GM18861 (cell line): ENCODE data around the gene POU6F2.
"Not testable (repeated sequence)": the region's sequence is repeated elsewhere in the genome, so short reads cannot be mapped to it uniquely, and the experiment has no call there.

Experiments used
- ATAC-seq: cut with Tn5 transposase; IDR thresholded peaks from one replicate; pipeline ENCODE4 v1.9.1; 2021; ENCODE audit not compliant: unreplicated experiment

POU6F2 gene

GRCh38 chr7:39342763-39343162 is 365.1 kb downstream of the POU6F2 start:
- ATAC-seq = no peak

DNA sequence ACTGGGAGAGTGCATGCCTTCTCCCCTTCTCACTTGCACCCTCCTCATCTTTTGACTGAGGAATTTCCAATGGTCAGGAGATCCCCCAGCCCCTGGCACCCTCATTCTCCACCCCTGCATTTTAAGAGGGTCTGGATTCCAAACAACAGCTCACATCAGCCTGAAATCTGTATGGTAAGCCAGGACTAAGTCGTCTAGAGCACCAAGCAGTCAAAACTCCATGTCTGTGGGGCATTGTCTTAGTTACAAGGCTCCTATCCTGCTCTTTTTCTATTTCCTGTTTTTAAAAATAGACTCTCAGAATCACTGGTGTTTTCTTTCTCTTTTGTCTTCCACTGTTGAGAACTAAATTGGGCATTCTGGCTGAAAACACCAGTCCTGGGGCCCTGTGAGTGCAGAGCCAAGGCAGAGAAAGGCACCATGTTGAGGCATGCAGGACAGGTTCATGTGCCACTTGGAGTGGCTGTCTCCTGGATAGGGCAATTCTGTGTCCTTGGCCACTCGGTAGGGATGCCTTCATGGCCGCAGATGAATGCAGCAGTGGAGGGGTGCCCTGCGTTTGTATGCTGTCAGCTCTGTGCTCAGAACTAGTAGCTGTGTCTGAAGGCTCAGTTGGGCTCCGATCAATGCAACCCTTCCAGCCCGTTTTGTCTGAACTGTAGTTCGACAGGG is 371.9 kb downstream of the POU6F2 start:
- no peak for ATAC-seq

DNA sequence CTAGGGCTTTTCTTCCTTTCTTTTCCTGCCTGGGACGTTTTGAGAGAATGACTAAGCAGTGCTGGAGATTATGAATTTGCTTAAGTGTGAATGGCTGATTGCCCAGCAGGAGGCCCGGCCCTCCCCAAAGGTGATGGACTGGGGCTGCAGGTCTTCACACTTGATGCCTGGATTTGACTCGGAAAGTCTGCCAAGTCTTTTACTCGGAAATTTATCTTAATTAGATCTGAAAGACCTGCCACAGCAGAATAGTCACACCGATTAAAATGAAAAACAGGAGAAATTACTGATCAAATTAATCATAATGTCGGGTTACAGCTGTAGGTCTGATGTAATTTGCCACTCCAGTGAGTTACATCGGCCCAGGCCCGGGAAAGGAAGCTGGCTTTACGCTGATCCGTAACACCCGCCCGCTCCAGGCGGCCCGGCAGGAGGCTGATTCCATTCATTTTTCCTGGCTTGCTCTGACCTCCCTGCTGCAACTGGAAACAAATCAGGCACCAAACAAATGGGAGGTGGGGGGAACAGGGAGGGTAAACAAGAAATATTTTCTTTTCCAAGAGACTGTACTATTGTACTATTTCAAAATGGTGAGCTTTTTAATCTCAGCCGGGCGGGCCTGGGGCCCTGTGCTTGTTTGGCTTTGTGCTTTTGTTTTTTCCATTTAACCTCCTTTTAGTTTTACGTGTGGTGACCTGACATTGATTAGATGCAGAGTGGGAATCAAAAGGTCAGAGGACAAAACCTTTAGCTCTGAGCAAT is 376.1 kb downstream of the POU6F2 start:
- ATAC-seq = no peak

DNA sequence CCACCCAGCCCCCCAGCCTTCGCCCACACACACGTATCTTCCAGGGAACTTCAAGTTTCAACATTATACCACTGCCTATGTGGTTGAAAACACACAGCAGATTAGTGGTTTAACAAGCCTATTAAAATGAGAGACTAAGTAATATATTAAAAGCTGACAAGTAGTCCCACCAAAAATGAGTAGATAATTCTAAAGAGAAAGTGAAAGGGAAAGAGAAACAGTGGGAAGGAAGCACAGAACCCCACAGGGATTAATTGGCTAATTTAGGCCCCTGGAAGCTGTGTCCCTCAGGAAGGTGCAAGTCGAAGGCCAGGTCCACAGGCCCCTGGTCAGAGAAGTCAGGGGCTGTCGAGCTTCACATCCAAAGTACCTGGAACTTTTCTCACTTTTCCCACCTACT is 378.0 kb downstream of the POU6F2 start:
- ATAC-seq = no peak

GRCh38 chr7:39356172-39356925 is 378.6 kb downstream of the POU6F2 start:
- no peak for ATAC-seq

- ATAC-seq = no peak
Observed at GRCh38 chr7:39357648-39358047, 379.9 kb downstream of the POU6F2 start.

DNA sequence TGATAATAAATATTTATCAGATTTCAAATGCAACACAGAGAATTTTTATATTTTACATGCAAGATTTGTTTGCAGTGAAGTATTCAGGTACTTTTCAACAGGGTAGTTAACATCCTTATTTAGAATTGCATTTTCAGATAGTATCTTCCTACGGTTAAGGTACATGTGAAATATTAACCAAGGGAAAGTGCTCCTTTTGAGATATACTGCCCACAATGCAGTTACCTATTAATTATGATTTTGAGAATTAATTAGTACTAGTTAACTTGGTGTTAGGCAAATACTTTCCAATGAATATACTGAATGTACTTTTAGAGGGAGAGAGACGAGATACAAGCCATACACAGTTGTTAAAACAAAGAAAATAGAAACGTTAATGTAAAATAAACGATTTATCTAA is 382.3 kb downstream of the POU6F2 start:
- peak; percentile 90 for ATAC-seq

DNA sequence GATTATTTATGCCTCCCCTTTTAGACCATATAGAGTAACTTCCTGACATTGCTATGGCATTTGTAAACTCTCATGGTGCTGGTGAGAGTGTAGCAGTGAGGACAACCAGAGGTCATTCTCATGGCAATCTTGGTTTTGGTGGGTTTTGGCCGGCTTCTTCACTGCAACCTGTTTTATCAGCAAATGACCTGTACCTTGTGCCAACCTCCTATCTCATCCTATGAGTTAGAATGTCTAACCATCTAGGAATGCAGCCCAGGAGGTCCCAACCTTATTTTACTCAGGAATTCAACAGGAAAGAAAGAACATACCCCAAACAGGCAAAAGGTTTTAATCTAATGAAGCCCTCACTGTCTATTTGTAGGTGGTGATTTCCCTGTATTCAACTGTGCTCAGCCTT is 383.1 kb downstream of the POU6F2 start:
- ATAC-seq = no peak

DNA sequence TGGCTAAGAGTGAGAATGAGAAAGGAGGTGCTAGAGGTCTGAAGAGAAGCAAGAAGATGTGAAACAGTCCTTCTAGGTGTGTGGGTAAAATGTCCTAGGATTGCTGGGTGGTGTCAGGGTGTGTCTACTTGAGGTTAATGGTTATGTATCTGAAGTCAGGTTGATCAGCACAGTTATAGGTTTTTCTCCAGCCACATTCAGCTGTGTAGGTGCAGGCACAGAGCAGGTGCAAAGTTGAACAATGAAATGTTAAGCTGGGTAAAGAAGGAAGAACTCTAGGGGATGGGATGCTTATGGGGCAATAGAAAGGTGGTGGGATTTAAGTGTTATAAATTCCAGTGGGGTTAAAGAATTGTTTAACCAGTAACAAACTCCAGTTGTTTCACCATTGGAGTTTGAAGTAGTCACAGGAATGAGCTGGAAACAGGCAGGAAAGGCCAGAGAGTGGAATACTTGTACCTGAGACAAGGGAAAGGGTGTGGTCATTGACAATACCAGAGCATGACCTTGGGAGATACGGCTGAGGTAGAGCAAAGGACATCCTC is 388.1 kb downstream of the POU6F2 start:
- ATAC-seq = no peak

GRCh38 chr7:39367451-39367850 is 389.7 kb downstream of the POU6F2 start:
- ATAC-seq = peak; percentile 14

DNA sequence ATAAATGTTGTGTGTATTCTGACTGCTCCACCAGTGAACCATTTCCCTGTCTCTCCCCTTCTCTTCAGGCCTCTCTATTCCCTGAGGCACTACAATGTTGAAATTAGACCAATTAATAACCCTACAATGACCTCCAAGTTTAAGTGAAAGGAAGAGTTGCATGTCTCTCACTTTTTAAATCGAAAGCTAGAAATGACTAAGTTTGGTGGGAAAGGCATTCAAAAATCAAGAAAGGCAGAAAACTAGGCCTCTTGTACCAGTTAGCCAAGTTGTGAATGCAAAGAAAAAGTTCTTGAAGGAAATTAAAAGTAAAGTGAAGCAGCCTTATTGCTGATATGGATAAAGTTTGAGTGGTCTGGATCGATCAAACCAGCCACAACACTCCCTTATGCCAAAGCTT is 390.2 kb downstream of the POU6F2 start:
- ATAC-seq = peak; percentile 48

DNA sequence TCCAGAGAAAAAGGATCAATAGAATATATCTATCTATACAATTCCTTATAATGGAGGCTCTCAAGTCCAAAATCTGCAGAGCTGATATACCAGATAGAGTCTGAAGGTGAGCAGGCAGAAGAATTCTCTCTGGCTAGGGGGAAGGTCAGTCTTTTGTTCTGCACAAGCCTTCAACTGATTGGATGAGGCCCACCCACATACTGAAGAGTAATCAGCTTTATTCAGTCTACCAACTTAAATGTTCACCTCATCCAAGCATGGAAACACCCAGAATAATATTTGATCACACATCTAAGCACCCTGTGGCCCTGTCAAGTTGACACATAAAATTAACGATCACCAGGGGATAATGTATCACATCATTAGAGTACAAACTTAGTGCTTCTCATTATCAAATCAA is 394.7 kb downstream of the POU6F2 start:
- ATAC-seq = no peak

- ATAC-seq = no peak
Observed at GRCh38 chr7:39374436-39375040, 396.8 kb downstream of the POU6F2 start.

DNA sequence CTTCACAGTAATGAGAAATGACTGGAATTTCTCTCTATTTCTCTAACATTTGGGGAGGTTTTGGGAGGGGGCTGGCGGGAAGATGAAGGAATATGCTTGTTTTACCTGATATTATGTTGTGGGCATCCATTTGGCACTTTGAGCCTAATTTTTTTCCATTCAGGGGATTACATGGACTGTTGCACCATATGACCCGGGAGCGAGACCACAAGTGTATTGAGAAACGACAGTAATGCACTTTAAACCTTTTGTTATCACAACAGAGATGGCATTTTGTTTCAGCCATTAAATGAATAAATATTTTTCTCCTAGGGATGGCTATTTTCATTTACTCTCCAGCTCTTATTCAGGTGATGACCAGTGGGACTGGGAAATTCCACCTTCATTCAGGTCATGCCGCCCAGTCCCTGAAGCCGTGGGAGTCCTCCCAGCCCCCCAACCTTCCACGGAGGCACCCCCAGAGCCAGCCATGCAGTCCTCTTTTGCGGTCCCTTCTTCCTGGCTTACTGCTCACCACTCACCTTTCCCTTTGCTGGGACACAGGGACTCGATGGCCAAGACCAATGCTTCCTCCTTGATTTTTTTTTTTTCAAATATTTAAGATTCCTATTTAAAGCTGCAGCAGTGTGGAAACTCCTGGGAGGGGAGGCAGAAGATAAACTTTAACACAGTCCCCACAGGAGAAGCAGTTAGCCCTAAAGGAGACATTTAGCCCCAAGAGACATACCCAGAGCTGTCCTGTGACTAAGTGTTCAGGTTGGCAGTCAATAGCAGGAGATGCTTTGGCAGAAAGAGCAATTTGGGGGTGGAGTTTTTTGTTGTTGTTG is 397.6 kb downstream of the POU6F2 start:
- no peak for ATAC-seq

GRCh38 chr7:39375874-39376190 is 398.1 kb downstream of the POU6F2 start:
- ATAC-seq = no peak

GRCh38 chr7:39376881-39377280 is 399.2 kb downstream of the POU6F2 start:
- ATAC-seq = not testable (repeated sequence)

DNA sequence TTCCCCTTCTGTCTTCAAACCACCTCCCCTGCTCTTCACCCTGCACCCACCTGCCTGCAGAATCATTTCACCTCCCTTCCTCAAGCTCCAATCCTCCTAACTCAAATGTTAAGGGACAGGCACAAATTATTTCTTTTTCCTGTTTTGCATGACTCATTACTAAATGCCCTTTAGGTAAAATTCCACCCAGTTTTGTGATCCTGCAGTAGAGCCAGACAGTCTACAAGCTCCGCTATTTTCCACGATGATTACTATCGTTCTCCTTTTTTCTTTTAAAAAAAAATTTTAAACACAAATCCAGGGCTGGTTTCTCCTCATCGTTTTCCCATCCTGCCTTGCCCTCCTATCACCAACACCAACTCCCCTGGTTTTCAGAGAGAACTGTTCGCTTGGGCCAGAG is 401.7 kb downstream of the POU6F2 start:
- no peak for ATAC-seq

GRCh38 chr7:39383136-39383535 is 405.4 kb downstream of the POU6F2 start:
- no peak for ATAC-seq

DNA sequence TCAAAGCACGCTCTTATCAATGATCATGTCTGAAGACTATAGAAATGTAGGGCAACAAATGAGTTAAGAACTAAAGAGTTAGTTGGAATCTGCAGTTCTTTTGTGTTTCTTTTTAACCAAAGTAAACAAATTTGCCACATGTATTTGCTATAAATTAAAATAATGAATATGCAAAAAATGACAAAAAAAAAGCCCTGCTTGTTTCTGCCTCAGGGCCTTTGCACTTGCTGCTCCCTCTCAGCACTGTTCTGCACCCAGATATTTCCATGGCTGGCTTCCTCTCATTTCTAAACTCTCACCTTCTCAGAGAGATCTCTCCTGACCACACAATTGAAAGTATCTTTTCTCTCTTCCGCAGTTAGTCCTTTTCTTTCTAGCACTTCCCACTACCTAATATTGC is 406.7 kb downstream of the POU6F2 start:
- no peak for ATAC-seq

DNA sequence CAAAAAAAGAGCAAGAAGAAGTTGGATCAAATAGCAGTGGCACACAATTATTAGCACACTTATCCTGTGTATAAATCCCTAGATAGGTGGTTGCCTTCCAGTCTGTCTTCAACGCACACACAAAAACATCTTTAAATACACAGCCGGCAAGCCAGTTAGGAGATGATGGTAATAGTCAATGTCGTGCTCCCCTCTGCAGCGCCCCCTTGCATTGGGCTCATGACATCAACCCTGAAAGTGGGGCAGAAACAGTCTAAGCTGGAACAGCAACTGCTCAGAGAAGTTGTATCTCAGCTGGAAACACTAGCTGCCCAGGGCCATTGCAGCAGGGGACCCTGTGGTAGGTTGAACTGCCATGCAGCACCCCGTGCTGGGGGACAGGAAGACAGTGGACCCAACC is 409.0 kb downstream of the POU6F2 start:
- no peak for ATAC-seq

- ATAC-seq = no peak
Observed at GRCh38 chr7:39392151-39392550, 414.4 kb downstream of the POU6F2 start.
